Measurements from ENCODE around the gene FHL2. TPM values are rescaled to one million over a fixed set of nuclear protein-coding genes. Genes with fewer than 3 reads are reported as not detected.

The FHL2 gene
- total RNA-seq, 1 donor from 2014 or later = 18.5 TPM

DNA sequence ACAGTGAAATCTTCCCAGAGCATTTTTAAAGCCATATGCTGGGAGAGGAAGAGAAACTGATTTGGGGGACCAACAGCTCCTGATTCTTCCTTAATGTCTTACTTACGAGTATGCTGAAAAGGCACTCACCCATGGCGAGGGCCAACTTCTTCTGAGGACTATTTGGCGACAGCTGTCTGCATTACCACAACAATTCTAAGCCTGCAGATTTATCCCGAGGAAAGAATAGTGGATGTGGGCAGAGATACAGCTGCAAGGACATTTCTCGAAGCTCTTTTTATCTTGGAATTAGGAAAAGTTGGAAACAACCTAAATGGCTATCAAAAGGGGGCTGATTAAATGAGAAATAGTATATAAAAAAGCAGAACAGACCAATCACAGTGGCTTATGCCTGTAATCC, 40.3 kb upstream of the FHL2 start:
- Mint-ChIP-seq H3K4me1 (ENCODE audit: unreplicated experiment) (no peaks in the 10 kb centered on the region), H3K27me3 (ENCODE audit: unreplicated experiment) (no peaks in the 10 kb centered on the region), H3K36me3 (ENCODE audit: low read depth, unreplicated experiment) (no peaks in the 10 kb centered on the region), H3K4me3 (ENCODE audit: unreplicated experiment) (no peak overlapping the region), H3K9me3 (ENCODE audit: unreplicated experiment) (no peaks in the 10 kb centered on the region), H3K27ac (ENCODE audit: unreplicated experiment) (no peak overlapping the region)
- DNase-seq (ENCODE audit: low spot score) = no peak
- TF ChIP-seq, protein P1, sequence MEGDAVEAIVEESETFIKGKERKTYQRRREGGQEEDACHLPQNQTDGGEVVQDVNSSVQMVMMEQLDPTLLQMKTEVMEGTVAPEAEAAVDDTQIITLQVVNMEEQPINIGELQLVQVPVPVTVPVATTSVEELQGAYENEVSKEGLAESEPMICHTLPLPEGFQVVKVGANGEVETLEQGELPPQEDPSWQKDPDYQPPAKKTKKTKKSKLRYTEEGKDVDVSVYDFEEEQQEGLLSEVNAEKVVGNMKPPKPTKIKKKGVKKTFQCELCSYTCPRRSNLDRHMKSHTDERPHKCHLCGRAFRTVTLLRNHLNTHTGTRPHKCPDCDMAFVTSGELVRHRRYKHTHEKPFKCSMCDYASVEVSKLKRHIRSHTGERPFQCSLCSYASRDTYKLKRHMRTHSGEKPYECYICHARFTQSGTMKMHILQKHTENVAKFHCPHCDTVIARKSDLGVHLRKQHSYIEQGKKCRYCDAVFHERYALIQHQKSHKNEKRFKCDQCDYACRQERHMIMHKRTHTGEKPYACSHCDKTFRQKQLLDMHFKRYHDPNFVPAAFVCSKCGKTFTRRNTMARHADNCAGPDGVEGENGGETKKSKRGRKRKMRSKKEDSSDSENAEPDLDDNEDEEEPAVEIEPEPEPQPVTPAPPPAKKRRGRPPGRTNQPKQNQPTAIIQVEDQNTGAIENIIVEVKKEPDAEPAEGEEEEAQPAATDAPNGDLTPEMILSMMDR (IDR thresholded peaks at IDR 0.05; ENCODE audit: unreplicated experiment) = no peak

DNA sequence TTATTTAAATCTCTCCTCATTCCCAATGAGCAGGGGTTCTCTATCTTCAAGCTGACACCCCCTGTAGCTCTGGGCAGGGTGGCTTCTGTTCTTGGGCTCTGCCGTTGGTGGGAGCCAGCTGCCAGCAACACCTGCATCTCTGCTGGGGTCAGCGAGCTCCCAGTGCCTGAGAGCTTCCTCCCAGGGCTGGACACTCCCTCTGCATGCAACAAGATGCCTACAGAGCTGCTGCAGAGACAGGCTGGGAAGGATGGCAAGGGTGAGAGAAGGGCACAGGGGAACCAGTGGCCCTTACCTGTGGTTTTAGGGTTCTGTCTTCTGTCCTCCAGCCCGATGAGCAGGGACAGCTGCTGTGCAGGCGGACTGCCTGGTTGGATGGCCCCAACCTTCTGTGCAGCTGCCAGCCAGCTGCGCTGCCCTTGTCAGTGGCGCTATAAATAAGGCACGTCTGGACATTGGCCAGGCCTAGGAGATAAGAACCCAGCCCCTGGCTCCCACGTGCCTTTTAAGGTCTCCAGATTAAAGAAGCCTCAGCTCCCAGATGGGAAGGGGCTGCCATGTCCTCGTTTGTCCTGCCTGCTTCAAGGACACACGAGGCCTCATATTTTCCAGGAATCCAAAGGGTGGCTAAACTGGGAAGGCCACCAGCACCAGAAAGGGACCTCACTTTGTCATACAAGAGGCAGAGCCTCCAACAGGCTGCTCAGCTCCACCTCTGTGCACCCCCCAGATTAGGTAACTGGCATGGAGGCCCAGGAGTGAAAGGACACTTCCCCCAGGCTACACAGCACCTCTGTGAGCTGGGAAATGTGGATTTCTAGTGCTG, 39.5 kb upstream of the FHL2 start:
- H3K36me3 Mint-ChIP-seq (ENCODE audit: low read depth, unreplicated experiment) = no peaks in the 10 kb centered on the region
- no peak overlapping the region for H3K4me3 Mint-ChIP-seq (ENCODE audit: unreplicated experiment)
- H3K4me1 Mint-ChIP-seq (ENCODE audit: unreplicated experiment) = no peaks in the 10 kb centered on the region
- TF ChIP-seq, protein P1 (IDR thresholded peaks at IDR 0.05; ENCODE audit: unreplicated experiment) = no peak
- no peaks in the 10 kb centered on the region for H3K27me3 Mint-ChIP-seq (ENCODE audit: unreplicated experiment)
- no peak overlapping the region for H3K27ac Mint-ChIP-seq (ENCODE audit: unreplicated experiment)
- H3K9me3 Mint-ChIP-seq (ENCODE audit: unreplicated experiment) = no peaks in the 10 kb centered on the region
- DNase-seq (ENCODE audit: low spot score) = no peak

DNA sequence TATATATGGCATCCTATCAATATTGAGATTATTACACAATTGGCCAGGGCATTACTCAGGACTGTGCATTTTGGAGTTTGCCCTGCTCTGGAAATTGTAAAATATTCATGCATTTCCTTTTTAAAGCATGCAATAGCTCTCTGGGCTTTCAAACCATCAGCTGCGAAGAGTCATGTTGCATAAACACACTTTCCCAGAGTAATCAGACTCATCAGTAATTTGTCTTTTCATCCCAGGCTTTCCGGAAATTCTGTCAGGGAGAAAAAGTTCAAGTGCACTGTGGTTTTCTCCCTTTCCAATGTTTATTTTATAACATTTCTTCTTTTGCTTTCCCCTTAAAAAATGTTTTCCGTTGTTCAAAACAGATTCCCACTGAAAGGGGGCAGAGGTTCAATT, 38.9 kb upstream of the FHL2 start:
- TF ChIP-seq, protein P1 (IDR thresholded peaks at IDR 0.05; ENCODE audit: unreplicated experiment) = no peak
- no peak for DNase-seq (ENCODE audit: low spot score)
- Mint-ChIP-seq H3K9me3 (ENCODE audit: unreplicated experiment) (no peaks in the 10 kb centered on the region), H3K4me1 (ENCODE audit: unreplicated experiment) (no peaks in the 10 kb centered on the region), H3K27ac (ENCODE audit: unreplicated experiment) (no peak overlapping the region), H3K4me3 (ENCODE audit: unreplicated experiment) (no peak overlapping the region), H3K27me3 (ENCODE audit: unreplicated experiment) (no peaks in the 10 kb centered on the region), H3K36me3 (ENCODE audit: low read depth, unreplicated experiment) (no peaks in the 10 kb centered on the region)

DNA sequence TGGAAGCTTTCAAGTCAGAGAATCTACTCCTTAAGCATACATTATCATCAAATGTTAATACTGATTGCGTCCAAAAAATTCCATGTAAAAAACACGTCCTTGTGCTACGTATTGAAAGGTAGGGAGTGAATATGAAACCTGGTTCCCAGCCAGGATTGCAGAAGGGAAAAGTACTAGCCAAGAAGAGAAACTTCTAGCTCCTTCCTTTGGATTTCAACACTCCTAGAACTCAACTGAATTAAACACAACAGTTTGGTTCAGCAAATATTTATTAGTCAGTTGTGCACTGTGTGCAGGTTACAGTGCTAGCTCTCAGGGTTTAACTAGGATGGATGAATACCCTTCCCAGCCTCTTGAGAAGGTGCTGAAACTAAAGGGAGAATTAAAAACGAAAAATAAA, 33.9 kb upstream of the FHL2 start:
- TF ChIP-seq, protein P1 (IDR thresholded peaks at IDR 0.05; ENCODE audit: unreplicated experiment) = no peak
- H3K4me3 Mint-ChIP-seq (ENCODE audit: unreplicated experiment) = no peak overlapping the region
- no peaks in the 10 kb centered on the region for H3K27me3 Mint-ChIP-seq (ENCODE audit: unreplicated experiment)
- DNase-seq (ENCODE audit: low spot score) = no peak
- no peaks in the 10 kb centered on the region for H3K9me3 Mint-ChIP-seq (ENCODE audit: unreplicated experiment)
- no peaks in the 10 kb centered on the region for H3K36me3 Mint-ChIP-seq (ENCODE audit: low read depth, unreplicated experiment)
- no peaks in the 10 kb centered on the region for H3K4me1 Mint-ChIP-seq (ENCODE audit: unreplicated experiment)
- H3K27ac Mint-ChIP-seq (ENCODE audit: unreplicated experiment) = no peak overlapping the region

DNA sequence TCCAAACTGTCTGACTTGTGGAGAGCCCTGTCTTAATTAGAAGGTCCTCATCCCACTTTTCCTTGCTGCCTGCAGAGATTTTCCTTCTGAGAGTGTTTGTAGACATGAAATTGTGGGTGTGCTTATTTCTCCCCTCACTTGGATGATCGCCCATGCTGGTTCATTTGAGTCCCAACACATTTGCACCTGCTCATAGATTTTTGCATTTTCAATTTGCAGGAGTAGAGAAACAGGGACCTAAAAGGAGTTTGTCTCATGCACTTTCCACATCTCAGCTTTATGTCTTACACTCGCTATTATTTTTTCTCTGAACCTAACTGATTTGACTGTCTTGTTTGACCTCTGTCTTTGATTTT, 33.2 kb upstream of the FHL2 start:
- H3K27me3 Mint-ChIP-seq (ENCODE audit: unreplicated experiment) = no peaks in the 10 kb centered on the region
- H3K9me3 Mint-ChIP-seq (ENCODE audit: unreplicated experiment) = no peaks in the 10 kb centered on the region
- TF ChIP-seq, protein P1 (IDR thresholded peaks at IDR 0.05; ENCODE audit: unreplicated experiment) = no peak
- H3K4me3 Mint-ChIP-seq (ENCODE audit: unreplicated experiment) = no peak overlapping the region
- H3K36me3 Mint-ChIP-seq (ENCODE audit: low read depth, unreplicated experiment) = no peaks in the 10 kb centered on the region
- no peak for DNase-seq (ENCODE audit: low spot score)
- H3K4me1 Mint-ChIP-seq (ENCODE audit: unreplicated experiment) = peaks cover 5% of the 10 kb centered on the region
- no peak overlapping the region for H3K27ac Mint-ChIP-seq (ENCODE audit: unreplicated experiment)
